Activated CD8-positive, alpha-beta T cell treated with anti-CD3 and anti-CD28 coated beads, Interleukin-2, amount 10 ng/mL, durations not matched to agents 7 days and 5 days (primary cell): ENCODE results near the gene DEPDC7. TPM values are rescaled to one million over a fixed set of nuclear protein-coding genes. Genes with fewer than 3 reads are reported as not detected.

ENCODE experiments used
- ATAC-seq: fragments of 150-1000 bp; cut with Tn5 transposase; one replicate; pipeline ENCODE4 v1.10.0; 2021; ENCODE audit warnings: moderate library complexity
- CTCF ChIA-PET: fragments of 350-600 bp; sonication (Branson Sonifier 250); formaldehyde crosslinking; loops from one replicate; lab custom pipeline; 2021; ENCODE audit warnings: antibody characterized with exemption; lab: Charles Lee
- POLR2A ChIA-PET: fragments of 350-600 bp; sonication (Branson Sonifier 250); formaldehyde crosslinking; loops from one replicate; lab custom pipeline; 2021; ENCODE audit warnings: antibody characterized with exemption; lab: Charles Lee
- DNase-seq: peaks from one replicate; pipeline ENCODE4 v3.0.0-alpha.2; 2020
- H3K27ac Mint-ChIP-seq: one replicate; pipeline ENCODE4 v1.8.0; 2021; ENCODE audit warnings: mild to moderate bottlenecking, mixed read lengths
- H3K27me3 Mint-ChIP-seq: one replicate; pipeline ENCODE4 v1.8.0; 2021; ENCODE audit warnings: low read depth, mixed read lengths
- H3K36me3 Mint-ChIP-seq: one replicate; pipeline ENCODE4 v1.8.0; 2021; ENCODE audit warnings: low read depth, mixed read lengths
- H3K4me1 Mint-ChIP-seq: one replicate; pipeline ENCODE4 v1.8.0; 2021; ENCODE audit warnings: low read depth, mixed read lengths
- H3K4me3 Mint-ChIP-seq: one replicate; pipeline ENCODE4 v1.8.0; 2021; ENCODE audit warnings: mild to moderate bottlenecking, mixed read lengths
- H3K9me3 Mint-ChIP-seq: one replicate; pipeline ENCODE4 v1.8.0; 2022; ENCODE audit warnings: mixed read lengths; ENCODE audit not compliant: insufficient read depth
- total RNA-seq, 2 experiments: library from RNA; stranded (reverse); gene quantifications; one replicate each; pipeline ENCODE4 v1.2.3, GENCODE V29; 2021

Gene DEPDC7
- total RNA-seq, 2 experiments from 2014 or later: 1.2 to 2.8 TPM

GRCh38 chr11:33000181-33000580 lies 15.5 kb upstream of the DEPDC7 start:
- peaks cover 42% of the 10 kb centered on the region for H3K27me3 Mint-ChIP-seq
- H3K36me3 Mint-ChIP-seq: no peaks in the 10 kb centered on the region
- no peak overlapping the region for H3K4me3 Mint-ChIP-seq
- ATAC-seq (no peak), DNase-seq (no peak)
- no peak overlapping the region for H3K27ac Mint-ChIP-seq
- peaks cover 6% of the 10 kb centered on the region for H3K9me3 Mint-ChIP-seq
- ChIA-PET POLR2A (no interaction called here), CTCF (no interaction called here)
- peaks cover 11% of the 10 kb centered on the region for H3K4me1 Mint-ChIP-seq

- H3K4me1 Mint-ChIP-seq: peaks cover 21% of the 10 kb centered on the region
- DNase-seq: no peak
- ATAC-seq: no peak
Observed at GRCh38 chr11:33001281-33001680, 14.4 kb upstream of the DEPDC7 start.

GRCh38 chr11:33001751-33002542 lies 13.7 kb upstream of the DEPDC7 start:
- ChIA-PET CTCF (interaction anchor here (1.2 kb wide), 1 partner anchor 64 kb away, joined by 4 read pairs; no protein-coding TSS in a partner anchor), POLR2A (no interaction called here)
- Mint-ChIP-seq H3K4me3 (no peak overlapping the region), H3K4me1 (peaks cover 21% of the 10 kb centered on the region), H3K9me3 (peaks cover 6% of the 10 kb centered on the region), H3K36me3 (peaks cover 2% of the 10 kb centered on the region), H3K27ac (no peak overlapping the region), H3K27me3 (peaks cover 34% of the 10 kb centered on the region)
- ATAC-seq (no peak), DNase-seq (no peak)

More at GRCh38 chr11:33001281-33001680, 14.4 kb upstream of the DEPDC7 start:
- CTCF ChIA-PET: no interaction called here
- H3K36me3 Mint-ChIP-seq: peaks cover 2% of the 10 kb centered on the region
- no peak overlapping the region for H3K4me3 Mint-ChIP-seq
- peaks cover 34% of the 10 kb centered on the region for H3K27me3 Mint-ChIP-seq
- H3K9me3 Mint-ChIP-seq: peaks cover 6% of the 10 kb centered on the region
- no peak overlapping the region for H3K27ac Mint-ChIP-seq
- POLR2A ChIA-PET: no interaction called here

- no peaks in the 10 kb centered on the region for H3K9me3 Mint-ChIP-seq
- H3K27me3 Mint-ChIP-seq: peaks cover 12% of the 10 kb centered on the region
- POLR2A ChIA-PET: no interaction called here
- H3K27ac Mint-ChIP-seq: no peak overlapping the region
- DNase-seq: peak; percentile 33
- peak; percentile 89 for ATAC-seq
- H3K4me3 Mint-ChIP-seq: no peak overlapping the region
- CTCF ChIA-PET: no interaction called here
- H3K4me1 Mint-ChIP-seq: peaks cover 23% of the 10 kb centered on the region
- peaks cover 6% of the 10 kb centered on the region for H3K36me3 Mint-ChIP-seq
Observed at GRCh38 chr11:33005175-33005574, 10.5 kb upstream of the DEPDC7 start.

- CTCF ChIA-PET: no interaction called here
- POLR2A ChIA-PET: no interaction called here
- no peak for DNase-seq
- Mint-ChIP-seq H3K27me3 (peaks cover 15% of the 10 kb centered on the region), H3K36me3 (peaks cover 6% of the 10 kb centered on the region), H3K4me3 (no peak overlapping the region), H3K9me3 (no peaks in the 10 kb centered on the region), H3K27ac (no peak overlapping the region), H3K4me1 (peaks cover 29% of the 10 kb centered on the region)
- ATAC-seq: no peak
Observed at GRCh38 chr11:33006010-33006409, 9.7 kb upstream of the DEPDC7 start.

GRCh38 chr11:33013755-33014154 lies 1.9 kb upstream of the DEPDC7 start:
- Mint-ChIP-seq H3K27me3 (peaks cover 37% of the 10 kb centered on the region), H3K4me1 (peaks cover 31% of the 10 kb centered on the region), H3K4me3 (no peak overlapping the region), H3K36me3 (peaks cover 3% of the 10 kb centered on the region), H3K27ac (no peak overlapping the region), H3K9me3 (no peaks in the 10 kb centered on the region)
- no peak for ATAC-seq
- ChIA-PET POLR2A (no interaction called here), CTCF (no interaction called here)
- no peak for DNase-seq

- ATAC-seq (no peak), DNase-seq (no peak)
- ChIA-PET POLR2A (interaction anchor here (0.7 to 2.8 kb wide), 2 partner anchors 9 to 23 kb away, joined by 3 to 14 read pairs; partner anchors contain the start of gene TCP11L1), CTCF (interaction anchor here (1.1 to 1.8 kb wide), 4 partner anchors 8 to 55 kb away, joined by 3 to 4 read pairs (median 4); partner anchors contain the start of gene TCP11L1)
- no peak overlapping the region for H3K27ac Mint-ChIP-seq
- H3K9me3 Mint-ChIP-seq: no peaks in the 10 kb centered on the region
- H3K4me1 Mint-ChIP-seq: peaks cover 18% of the 10 kb centered on the region
- peak overlapping the region; percentile 77 for H3K4me3 Mint-ChIP-seq
- no peaks in the 10 kb centered on the region for H3K36me3 Mint-ChIP-seq
- peaks cover 37% of the 10 kb centered on the region for H3K27me3 Mint-ChIP-seq
Observed at GRCh38 chr11:33016654-33017053, 976 bp downstream of the DEPDC7 start.

- H3K9me3 Mint-ChIP-seq: no peaks in the 10 kb centered on the region
- ChIA-PET CTCF (no interaction called here), POLR2A (interaction anchor here (2.8 kb wide), 1 partner anchor 22 kb away, joined by 14 read pairs; the partner anchor contains the start of gene TCP11L1)
- no peak for DNase-seq
- H3K36me3 Mint-ChIP-seq: no peaks in the 10 kb centered on the region
- no peak overlapping the region for H3K27ac Mint-ChIP-seq
- ATAC-seq: no peak
- peaks cover 37% of the 10 kb centered on the region for H3K27me3 Mint-ChIP-seq
- peaks cover 16% of the 10 kb centered on the region for H3K4me1 Mint-ChIP-seq
- no peak overlapping the region for H3K4me3 Mint-ChIP-seq
Observed at GRCh38 chr11:33017478-33017877, 1.8 kb downstream of the DEPDC7 start.

- POLR2A ChIA-PET: interaction anchor here (2.8 kb wide), 1 partner anchor 22 kb away, joined by 14 read pairs; the partner anchor contains the start of gene TCP11L1
- no peak for ATAC-seq
- H3K27me3 Mint-ChIP-seq: peaks cover 37% of the 10 kb centered on the region
- CTCF ChIA-PET: no interaction called here
- no peaks in the 10 kb centered on the region for H3K9me3 Mint-ChIP-seq
- no peaks in the 10 kb centered on the region for H3K36me3 Mint-ChIP-seq
- H3K4me1 Mint-ChIP-seq: peaks cover 14% of the 10 kb centered on the region
- DNase-seq: no peak
- H3K4me3 Mint-ChIP-seq: no peak overlapping the region
- H3K27ac Mint-ChIP-seq: no peak overlapping the region
Observed at GRCh38 chr11:33017965-33018364, 2.3 kb downstream of the DEPDC7 start.

GRCh38 chr11:33018840-33019239 lies 3.2 kb downstream of the DEPDC7 start:
- H3K4me3 Mint-ChIP-seq: no peak overlapping the region
- ChIA-PET CTCF (no interaction called here), POLR2A (no interaction called here)
- no peaks in the 10 kb centered on the region for H3K36me3 Mint-ChIP-seq
- H3K4me1 Mint-ChIP-seq: peaks cover 14% of the 10 kb centered on the region
- H3K27me3 Mint-ChIP-seq: peaks cover 31% of the 10 kb centered on the region
- H3K27ac Mint-ChIP-seq: no peak overlapping the region
- ATAC-seq (no peak), DNase-seq (no peak)
- H3K9me3 Mint-ChIP-seq: no peaks in the 10 kb centered on the region

- Mint-ChIP-seq H3K9me3 (no peaks in the 10 kb centered on the region), H3K36me3 (no peaks in the 10 kb centered on the region), H3K4me3 (no peak overlapping the region), H3K4me1 (peaks cover 5% of the 10 kb centered on the region), H3K27ac (no peak overlapping the region), H3K27me3 (peaks cover 20% of the 10 kb centered on the region)
- DNase-seq (no peak), ATAC-seq (no peak)
- ChIA-PET POLR2A (no interaction called here), CTCF (interaction anchor here (1.2 to 2.8 kb wide), 3 partner anchors 10 to 44 kb away, joined by 4 to 8 read pairs (median 5); no protein-coding TSS in a partner anchor)
Observed at GRCh38 chr11:33021501-33021900, 5.8 kb downstream of the DEPDC7 start.

- peaks cover 18% of the 10 kb centered on the region for H3K27me3 Mint-ChIP-seq
- H3K27ac Mint-ChIP-seq: no peak overlapping the region
- no peaks in the 10 kb centered on the region for H3K36me3 Mint-ChIP-seq
- H3K4me1 Mint-ChIP-seq: peaks cover 4% of the 10 kb centered on the region
- DNase-seq (no peak), ATAC-seq (no peak)
- POLR2A ChIA-PET: no interaction called here
- CTCF ChIA-PET: interaction anchor here (1.2 to 2.8 kb wide), 3 partner anchors 10 to 43 kb away, joined by 4 to 8 read pairs (median 5); no protein-coding TSS in a partner anchor
- no peak overlapping the region for H3K4me3 Mint-ChIP-seq
- H3K9me3 Mint-ChIP-seq: no peaks in the 10 kb centered on the region
Observed at GRCh38 chr11:33021937-33022336, 6.3 kb downstream of the DEPDC7 start.
